NCI-H748 (cell line): Measurements from ENCODE around the gene LRRC74A.

Source experiments
- DNase-seq: peaks from one replicate; lab custom pipeline; 2025; ENCODE audit not compliant: unreplicated experiment; lab: John Stamatoyannopoulos, UW

The LRRC74A gene

GRCh38 chr14:76846331-76847047 lies 20.3 kb downstream of the LRRC74A start:
- no peak for DNase-seq

GRCh38 chr14:76848879-76849278 lies 22.7 kb downstream of the LRRC74A start:
- DNase-seq, result no peak

GRCh38 chr14:76855066-76855465 lies 28.9 kb downstream of the LRRC74A start:
- no peak for DNase-seq

GRCh38 chr14:76856769-76857168 lies 30.6 kb downstream of the LRRC74A start:
- DNase-seq, result no peak

- no peak for DNase-seq
Measured at GRCh38 chr14:76861574-76862255, 35.5 kb downstream of the LRRC74A start.

- DNase-seq, result no peak
Measured at GRCh38 chr14:76862546-76863282, 36.5 kb downstream of the LRRC74A start.

GRCh38 chr14:76863724-76864407 lies 37.7 kb downstream of the LRRC74A start:
- DNase-seq, result peak; percentile 43

GRCh38 chr14:76866456-76866855 lies 40.2 kb downstream of the LRRC74A start:
- DNase-seq, result no peak

- DNase-seq, result no peak
Measured at GRCh38 chr14:76867516-76868453, 41.6 kb downstream of the LRRC74A start.

GRCh38 chr14:76868454-76869170 lies 42.4 kb downstream of the LRRC74A start:
- no peak for DNase-seq

- peak; percentile 52 for DNase-seq
Measured at GRCh38 chr14:76870166-76870565, 44.0 kb downstream of the LRRC74A start.

- peak; percentile 49 for DNase-seq
Measured at GRCh38 chr14:76872796-76873432, 46.7 kb downstream of the LRRC74A start.

- DNase-seq, result no peak
Measured at GRCh38 chr14:76874734-76875133, 48.5 kb downstream of the LRRC74A start.

- DNase-seq, result peak; percentile 70
Measured at GRCh38 chr14:76876076-76876475, 49.9 kb downstream of the LRRC74A start.

GRCh38 chr14:76877871-76878270 lies 51.7 kb downstream of the LRRC74A start:
- no peak for DNase-seq

GRCh38 chr14:76880449-76880848 lies 54.2 kb downstream of the LRRC74A start:
- no peak for DNase-seq

GRCh38 chr14:76881348-76881747 lies 55.1 kb downstream of the LRRC74A start:
- DNase-seq, result no peak

- no peak for DNase-seq
Measured at GRCh38 chr14:76882651-76883050, 56.4 kb downstream of the LRRC74A start.

- no peak for DNase-seq
Measured at GRCh38 chr14:76883447-76883846, 57.2 kb downstream of the LRRC74A start.
